Heart right ventricle (tissue), 16 donors: Measurements from ENCODE around the gene KCNH3. TPM values are rescaled to one million over a fixed set of nuclear protein-coding genes. Genes with fewer than 3 reads are reported as not detected.
"Not testable (repeated sequence)": the region's sequence is repeated elsewhere in the genome, so short reads cannot be mapped to it uniquely, and the experiment has no call there.

Experiments used
- ATAC-seq, 8 donors: fragments of 200-7000 bp; cut with Tn5 transposase; one replicate each; pipeline ENCODE4 v1.9.1; 2020; ENCODE audit warnings: mild to moderate bottlenecking in 8 of 8, moderate library complexity in 8 of 8, moderate number of reproducible peaks in 1 of 8
- DNase-seq, 2 donors: peaks; one replicate each; pipeline ENCODE4 v3.0.0-alpha.2; 2020
- H3K27ac ChIP-seq, 10 donors: fragments of 200-600 bp; sonication (generic) in 2 of 10; one replicate each; pipeline versions ENCODE4 v1.5.0 to v1.8.0; 2020 to 2022; ENCODE audit warnings: mild to moderate bottlenecking in 3 of 10
- H3K27me3 ChIP-seq, 7 donors: fragments of 200-600 bp; one replicate each; pipeline ENCODE4 v1.8.0; 2021 to 2022; ENCODE audit warnings: mild to moderate bottlenecking in 2 of 7
- H3K36me3 ChIP-seq, 9 donors: fragments of 200-600 bp; sonication (generic) in 1 of 9; one replicate each; pipeline versions ENCODE4 v1.5.0 to v1.8.0; 2020 to 2022; ENCODE audit warnings: mild to moderate bottlenecking in 2 of 9
- H3K4me1 ChIP-seq, 9 donors: fragments of 200-600 bp; sonication (generic) in 1 of 9; one replicate each; pipeline versions ENCODE4 v1.5.0 to v1.8.0; 2020 to 2022; ENCODE audit warnings: mild to moderate bottlenecking in 4 of 9
- H3K4me3 ChIP-seq, 10 donors: fragments of 200-600 bp; sonication (generic) in 2 of 10; one replicate each; pipeline versions ENCODE4 v1.5.0 to v1.8.0; 2020 to 2022; ENCODE audit warnings: mild to moderate bottlenecking in 7 of 10, moderate library complexity in 2 of 10
- H3K9me3 ChIP-seq, 11 donors: fragments of 200-600 bp in 10 of 11; sonication (generic) in 2 of 11; one replicate each; pipeline versions ENCODE4 v1.5.0 to v1.8.0; 2013 to 2022; ENCODE audit warnings: mild to moderate bottlenecking in 2 of 11, control low read depth in 1 of 11, moderate library complexity in 1 of 11
- CTCF ChIP-seq, 9 donors: fragments of 200-600 bp; sonication (generic) in 2 of 9; IDR thresholded peaks; one replicate each; pipeline versions ENCODE4 v1.5.0 to v1.8.0; 2021 to 2022; ENCODE audit warnings: antibody characterized with exemption in 9 of 9, mild to moderate bottlenecking in 5 of 9, moderate library complexity in 1 of 9
- WGBS, 2 donors: extraction: QIAGEN DNeasy Blood & Tissue Kit; methylation state at CpG; one replicate each; pipeline ENCODE4 v1.1.7; 2013; ENCODE audit warnings: inconsistent platforms in 1 of 2; 5-methylcytosine and 5-hydroxymethylcytosine counted together
- intact Hi-C, 10 donors: fragments of 100-400 bp; cut with DNase I; formaldehyde crosslinking; loops; one replicate each; pipeline versions ENCODE4 v1.11.1 to v1.14.2; 2022
- polyA plus RNA-seq, 2 donors: library from polyadenylated mRNA; stranded (reverse); fragments of 200-250 nt; gene quantifications; one replicate each; pipeline ENCODE4 v1.2.3, GENCODE V29; 2013
- total RNA-seq, 10 donors: library from RNA; stranded (reverse); fragmentation: NEBNext Ultra II Directional in 3 of 10; extraction: Animal tissue kit (Norgen Biotek cat#: 25700) in 3 of 10; gene quantifications; one replicate each; pipeline versions ENCODE4 v1.2.1 to v1.2.4, GENCODE V29; 2021 to 2023
- donor health status: Arrhythmogenic right ventricular cardiomyopathy.
- donor health status: ischemic (EF 13 %, LVEDD 7.1; RV severe dilation, severe dysfunction).
- donor health status: healthy with polysubstance abuse.
- donor health status: DM: no; HTN: yes; CAD: no.
- donor health status: DM: no; HTN: no; CAD: no.
- donor health status: ischemic (EF 25% LVEDD 6.9; RV normal size, moderate dysfunction).
- donor health status: ischemic (EF 25% LVEDD 5.7; RV mildly dilated, moderate dysfunction).
- donor health status: healthy.
- donor health status: DM: yes; HTN: yes; CAD: no.
- donor health status: Ischemic cardiomyopathy.
- donor health status: ischemic (EF 35%, LVEDD 5.7; RV mildly dilated, moderate dysfunction).
- donor health status: nonischemic (EF 11% LVEDD 7.7; RV severe dilation, severe dysfunction).
- donor health status: DM: yes; HTN: yes; CAD: no.
- donor health status: PGD.
- donor health status: ischemic (EF 29% LVEDD 5.4; RV normal size, mild dysfunction).
- donor health status: nonischemic (EF 23%, LVEDD 6.1; RV moderate dilation, normal function).

KCNH3 gene
- total and polyA plus RNA-seq, 12 donors, result 0.16 to 2.0 (median 0.26) TPM

- Histone ChIP-seq H3K4me1 (peaks cover 0 to 13% (median 5%) of the 10 kb centered on the region in 9 donors), H3K36me3 (peaks cover 0 to 66% (median 9%) of the 10 kb centered on the region in 9 donors), H3K9me3 (no peaks in the 10 kb centered on the region), H3K27ac (no peak overlapping the region), H3K4me3 (no peak overlapping the region), H3K27me3 (no peaks in the 10 kb centered on the region)
- DNase-seq (no peak), ATAC-seq (no peak)
- intact Hi-C loops, result no loop called here
- no peak for TF ChIP-seq CTCF (IDR thresholded peaks at IDR 0.05)
- WGBS, 2 donors, result 100% methylated on average over 1 of the region's 1 CpG
Observed at GRCh38 chr12:49502590-49502989, 36.2 kb upstream of the KCNH3 start.

GRCh38 chr12:49503674-49504180, 35.1 kb upstream of the KCNH3 start:
- DNase-seq (peak in 1 of 2 donors; percentile 17), ATAC-seq (peak in 3 of 8 donors; percentile 48 to 65 (median 52))
- no peaks in the 10 kb centered on the region for H3K9me3 ChIP-seq
- peak overlapping the region in 3 of 10 donors; percentile 16 to 37 (median 18) for H3K27ac ChIP-seq
- peaks cover 0 to 13% (median 5%) of the 10 kb centered on the region in 9 donors for H3K4me1 ChIP-seq
- TF ChIP-seq CTCF (IDR thresholded peaks at IDR 0.05), result no peak
- peaks cover 0 to 62% (median 9%) of the 10 kb centered on the region in 9 donors for H3K36me3 ChIP-seq
- no peaks in the 10 kb centered on the region for H3K27me3 ChIP-seq
- intact Hi-C loops, result no loop called here
- peak overlapping the region in 1 of 10 donors; percentile 5 for H3K4me3 ChIP-seq
- WGBS, 2 donors, result 50 to 65% methylated on average over 5 of the region's 5 CpGs

GRCh38 chr12:49505672-49506071, 33.2 kb upstream of the KCNH3 start:
- peaks cover 0 to 42% (median 4%) of the 10 kb centered on the region in 9 donors for H3K36me3 ChIP-seq
- peaks cover 0 to 13% (median 5%) of the 10 kb centered on the region in 9 donors for H3K4me1 ChIP-seq
- TF ChIP-seq CTCF (IDR thresholded peaks at IDR 0.05), result no peak
- no peak for DNase-seq
- no peak overlapping the region for H3K4me3 ChIP-seq
- ATAC-seq, result no peak
- H3K27ac ChIP-seq, result no peak overlapping the region
- H3K9me3 ChIP-seq, result no peaks in the 10 kb centered on the region
- H3K27me3 ChIP-seq, result no peaks in the 10 kb centered on the region
- intact Hi-C loops, result no loop called here

- 89 to 91% methylated on average over 4 of the region's 4 CpGs for WGBS, 2 donors
- no peaks in the 10 kb centered on the region for H3K27me3 ChIP-seq
- H3K36me3 ChIP-seq, result peaks cover 0 to 27% (median 0%) of the 10 kb centered on the region in 9 donors
- DNase-seq (no peak), ATAC-seq (peak in 1 of 8 donors; percentile 44)
- peaks cover 0 to 15% (median 5%) of the 10 kb centered on the region in 9 donors for H3K4me1 ChIP-seq
- H3K4me3 ChIP-seq, result no peak overlapping the region
- no peaks in the 10 kb centered on the region for H3K9me3 ChIP-seq
- TF ChIP-seq CTCF (IDR thresholded peaks at IDR 0.05), result no peak
- no peak overlapping the region for H3K27ac ChIP-seq
- intact Hi-C loops, result no loop called here
Observed at GRCh38 chr12:49507139-49507538, 31.7 kb upstream of the KCNH3 start.

GRCh38 chr12:49509681-49510080, 29.1 kb upstream of the KCNH3 start:
- not testable (repeated sequence) for ATAC-seq

More at GRCh38 chr12:49509681-49510080, 29.1 kb upstream of the KCNH3 start:
- DNase-seq, intact Hi-C loops, H3K9me3 ChIP-seq, H3K4me3 ChIP-seq, H3K27me3 ChIP-seq, H3K4me1 ChIP-seq, H3K27ac ChIP-seq: not testable (repeated sequence)
- peaks cover 0 to 22% (median 0%) of the 10 kb centered on the region in 9 donors for H3K36me3 ChIP-seq
- 92 to 96% methylated on average over 8 of the region's 8 CpGs for WGBS, 2 donors
